GM12878 (cell line): ENCODE results near the gene FAM167B. TPM values are rescaled to one million over a fixed set of nuclear protein-coding genes. Genes with fewer than 3 reads are reported as not detected.

Experiments
- ATAC-seq: fragments of 200-7000 bp; cut with Tn5 transposase; 3 replicates; pipeline ENCODE4 v1.9.1; 2020; ENCODE audit warnings: mild to moderate bottlenecking, moderate library complexity
- BruUV-seq: library from RNA; stranded (reverse); fragments of 400-500 nt; replicated peaks from 2 replicates; lab custom pipeline; 2021; lab: Mats Ljungman, UMichigan
- CTCF ChIA-PET: fragments of 300-600 bp; sonication (Branson Sonifier 250); formaldehyde crosslinking; extraction: SDS; loops from one replicate; lab custom pipeline; 2021; ENCODE audit warnings: inconsistent platforms; lab: Yijun Ruan, JAX
- POLR2A ChIA-PET: fragments of 350-600 bp; formaldehyde crosslinking; extraction: SDS; loops from one replicate; lab custom pipeline; 2021; ENCODE audit warnings: inconsistent platforms; lab: Charles Lee
- RAD21 ChIA-PET: fragments of 300-600 bp; sonication (Branson Sonifier 250); formaldehyde crosslinking; loops from one replicate; lab custom pipeline; 2023; ENCODE audit warnings: antibody characterized with exemption; ENCODE audit not compliant: unreplicated experiment; lab: Charles Lee
- SMC1A ChIA-PET: fragments of 300-600 bp; sonication (Branson Sonifier 250); formaldehyde crosslinking; loops from one replicate; lab custom pipeline; 2023; ENCODE audit not compliant: unreplicated experiment, uncharacterized antibody; lab: Charles Lee
- DNase-seq: peaks from one replicate; pipeline ENCODE4 v3.0.0-alpha.2; 2011; ENCODE audit warnings: low read depth, low spot score
- FAIRE-seq: peaks from 3 replicates; lab custom pipeline; 2011; peaks lifted over from hg19 to GRCh38; lab: Jason Lieb, UNC
- H2AFZ ChIP-seq: 2 replicates; pipeline ENCODE4 v1.6.0; 2011; ENCODE audit warnings: low read depth, low read length, control low read depth; ENCODE audit not compliant: control insufficient read depth
- H3K27ac ChIP-seq: 2 replicates; pipeline ENCODE4 v1.5.1; 2011; ENCODE audit warnings: control low read depth; ENCODE audit not compliant: control insufficient read depth, insufficient read depth
- H3K27me3 ChIP-seq, 2 experiments: replicated peaks in 1 of 2; 2 replicates each; pipeline versions ENCODE4 v1.6.0 to v1.6.1; 2011; ENCODE audit warnings: low read length in 1 of 2; ENCODE audit not compliant: control insufficient read depth in 2 of 2, insufficient read depth in 2 of 2
- H3K36me3 ChIP-seq, 2 experiments: 2 replicates each; pipeline ENCODE4 v1.5.1; 2011; ENCODE audit warnings: low read length in 1 of 2; ENCODE audit not compliant: control insufficient read depth in 2 of 2, insufficient read depth in 2 of 2
- H3K4me1 ChIP-seq: 2 replicates; pipeline ENCODE4 v1.6.1; 2011; ENCODE audit warnings: mild to moderate bottlenecking, low read length, moderate library complexity, mixed read lengths; ENCODE audit not compliant: control insufficient read depth, insufficient read depth
- H3K4me2 ChIP-seq: 2 replicates; pipeline ENCODE4 v1.6.0; 2011; ENCODE audit warnings: control low read depth; ENCODE audit not compliant: control insufficient read depth, insufficient read depth
- H3K4me3 ChIP-seq: fragments of 200-600 bp; sonication (generic); 2 replicates; pipeline ENCODE4 v1.5.1; 2016
- H3K79me2 ChIP-seq: 2 replicates; pipeline ENCODE4 v1.6.0; 2011; ENCODE audit warnings: low read length; ENCODE audit not compliant: control insufficient read depth, insufficient read depth
- H3K9ac ChIP-seq: 2 replicates; pipeline ENCODE4 v1.8.0; 2011; ENCODE audit warnings: low read length, control low read depth, mixed read lengths; ENCODE audit not compliant: control insufficient read depth, insufficient read depth
- H3K9me3 ChIP-seq: replicated peaks from 3 replicates; pipeline ENCODE4 v1.5.1; 2011; ENCODE audit warnings: mild to moderate bottlenecking, low read length; ENCODE audit not compliant: control insufficient read depth, insufficient read depth
- H4K20me1 ChIP-seq: 2 replicates; pipeline ENCODE4 v1.6.0; 2011; ENCODE audit not compliant: control insufficient read depth, insufficient read depth
- BRCA1 ChIP-seq: IDR thresholded peaks from 2 replicates; pipeline ENCODE4 v1.6.1; 2011; ENCODE audit warnings: low read depth, low read length, improper control_type of control experiment
- NFYA ChIP-seq: IDR thresholded peaks from 2 replicates; pipeline ENCODE4 v1.6.1; 2011; ENCODE audit warnings: low read depth, mild to moderate bottlenecking, low read length, improper control_type of control experiment, borderline replicate concordance
- SMAD1 ChIP-seq: fragments of 450-650 bp; IDR thresholded peaks from 2 replicates; pipeline ENCODE4 v1.6.1; 2018; ENCODE audit warnings: mild to moderate bottlenecking, low read depth; ENCODE audit not compliant: partially characterized antibody
- SRF ChIP-seq, 2 experiments: IDR thresholded peaks; 2 replicates each; pipeline ENCODE4 v1.6.1; 2011; ENCODE audit warnings: low read depth in 2 of 2, low read length in 2 of 2, mild to moderate bottlenecking in 1 of 2, moderate library complexity in 1 of 2
- WGBS: methylation state at CpG from one replicate; pipeline ENCODE4 v1.1.6; 2016; ENCODE audit warnings: low lambda C conversion rate; ENCODE audit not compliant: insufficient replicate concordance, insufficient coverage; ENCODE audit errors: missing lambda C conversion rate; 5-methylcytosine and 5-hydroxymethylcytosine counted together
- in situ Hi-C: fragments of 300-500 bp; cut with MboI; formaldehyde crosslinking; loops from 9 replicates; pipeline ENCODE4 v1.14.3; 2018; ENCODE audit warnings: mixed read lengths
- intact Hi-C: fragments of 100-400 bp; cut with micrococcal nuclease; formaldehyde crosslinking; loops from one replicate; pipeline ENCODE4 v1.14.2; 2022; ENCODE audit not compliant: unreplicated experiment
- polyA plus RNA-seq, 11 experiments: library from polyadenylated mRNA; depleted of rRNA in 4 of 11; unstranded in 6 of 11; stranded (reverse) in 5 of 11; fragments of >200 nt; fragmentation: Nextera tagmentation in 4 of 11; fragmentation: Illumina TruSeq in 1 of 11; extraction: Ambion mirVana in 4 of 11; extraction: Trizol in 1 of 11; gene quantifications; 1 replicate in 1 of 11; 2 replicates in 10 of 11; pipeline versions ENCODE4 v1.2.1 to v1.2.3, GENCODE V29; 2011 to 2016; ENCODE audit warnings: inconsistent platforms in 2 of 11, missing spikeins in 2 of 11, low read depth in 1 of 11
- total RNA-seq, 4 experiments: library from RNA; depleted of rRNA in 3 of 4; stranded (reverse); fragments of >200 nt in 3 of 4; fragmentation: Illumina TruSeq in 1 of 4; extraction: Trizol in 1 of 4; gene quantifications; 2 replicates each; pipeline versions ENCODE4 v1.2.1 to v1.2.3, GENCODE V29; 2013 to 2021

FAM167B gene
- total and polyA plus RNA-seq, 10 of the 15 experiments (the other 5 are each of a cell fraction or from before 2014, with no cell fraction given) = 0.07 to 1.2 (median 0.36) TPM; not detected in 2

- 16% methylated on average over 9 of the region's 10 CpGs for WGBS
- POLR2A ChIA-PET = interaction anchor here (0.6 to 1.0 kb wide), 2 partner anchors 15 to 18 kb away, joined by 3 read pairs; no protein-coding TSS in a partner anchor
- CTCF ChIA-PET = no interaction called here
- no peak overlapping the region for H3K4me3 ChIP-seq
- no peak overlapping the region for H3K9ac ChIP-seq
- H3K27ac ChIP-seq = peak overlapping the region; percentile 31; the same call in 1 of the 2 replicates
- no peaks in the 10 kb centered on the region for H3K27me3 ChIP-seq
- no peak for TF ChIP-seq SRF (IDR thresholded peaks at IDR 0.05; ENCODE audit: low read depth in 2 of 2, low read length in 2 of 2)
- no peak for TF ChIP-seq BRCA1
- TF ChIP-seq NFYA = no peak
- TF ChIP-seq SMAD1 = no peak
- H3K4me1 ChIP-seq = peaks cover 7% of the 10 kb centered on the region
- RAD21 ChIA-PET = no interaction called here
- peak overlapping the region; percentile 1; the same call in 1 of the 2 replicates for H2AFZ ChIP-seq
- ATAC-seq = peak; percentile 68
- no peak for DNase-seq
- BruUV-seq = no TSS peak
- no peak overlapping the region for H3K4me2 ChIP-seq
- in situ Hi-C loops = no loop called here
- no peaks in the 10 kb centered on the region; the same call in none of the 2 replicates for H3K79me2 ChIP-seq
- H3K9me3 ChIP-seq = no peaks in the 10 kb centered on the region
- peaks cover 0 to 11% of the 10 kb centered on the region in 2 experiments; a peak in 2 of 4 replicates for H3K36me3 ChIP-seq
- FAIRE-seq = no peak
- no peaks in the 10 kb centered on the region for H4K20me1 ChIP-seq
- intact Hi-C loops = no loop called here
- SMC1A ChIA-PET = no interaction called here
Observed at GRCh38 chr1:32273391-32274208, 26.6 kb downstream of the FAM167B start.
